HG02852 (cell line): ENCODE results near the gene EXOC6.
"Not testable (repeated sequence)": the region's sequence is repeated elsewhere in the genome, so short reads cannot be mapped to it uniquely, and the experiment has no call there.

Experiments used
- ATAC-seq: cut with Tn5 transposase; IDR thresholded peaks from one replicate; pipeline ENCODE4 v1.9.1; 2021; ENCODE audit warnings: mild to moderate bottlenecking, moderate library complexity; ENCODE audit not compliant: unreplicated experiment

Gene EXOC6

DNA sequence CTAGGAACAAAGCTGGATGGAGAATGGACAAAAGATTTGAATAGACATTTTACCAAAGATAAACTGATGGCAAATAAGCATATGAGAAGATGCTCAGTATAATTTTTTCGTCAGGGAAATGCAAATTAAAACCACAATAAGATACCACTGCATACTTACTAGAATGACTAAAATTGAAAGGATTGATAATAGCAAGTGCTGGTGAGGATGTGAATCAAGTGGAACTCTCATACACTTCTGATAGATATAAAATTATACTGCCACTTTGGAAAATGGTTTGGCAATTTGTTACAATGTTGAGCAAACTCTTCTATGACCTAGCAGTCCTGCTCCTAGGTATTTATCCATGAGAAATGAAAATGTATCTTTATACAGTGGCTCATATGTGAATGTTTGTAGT, 83.3 kb downstream of the EXOC6 start:
- no peak for ATAC-seq

DNA sequence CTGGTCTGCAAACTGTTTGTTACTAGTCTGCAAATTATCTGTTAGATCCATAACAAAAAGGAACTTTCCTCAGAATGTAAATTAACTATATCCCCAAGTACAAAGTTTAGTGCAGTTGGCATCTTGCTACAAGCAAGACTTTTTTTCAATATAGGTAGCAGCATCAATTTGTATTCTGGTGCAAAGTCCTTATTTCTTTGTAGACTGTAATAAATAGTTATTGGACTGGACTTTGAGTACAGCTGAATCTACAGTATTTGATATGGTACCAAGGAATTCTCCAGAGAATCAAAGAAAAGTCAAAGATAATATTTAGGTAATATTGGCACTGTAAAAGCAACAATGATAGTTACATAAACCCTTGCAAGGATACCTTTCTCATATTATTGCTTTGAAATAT, 89.6 kb downstream of the EXOC6 start:
- ATAC-seq, result no peak

DNA sequence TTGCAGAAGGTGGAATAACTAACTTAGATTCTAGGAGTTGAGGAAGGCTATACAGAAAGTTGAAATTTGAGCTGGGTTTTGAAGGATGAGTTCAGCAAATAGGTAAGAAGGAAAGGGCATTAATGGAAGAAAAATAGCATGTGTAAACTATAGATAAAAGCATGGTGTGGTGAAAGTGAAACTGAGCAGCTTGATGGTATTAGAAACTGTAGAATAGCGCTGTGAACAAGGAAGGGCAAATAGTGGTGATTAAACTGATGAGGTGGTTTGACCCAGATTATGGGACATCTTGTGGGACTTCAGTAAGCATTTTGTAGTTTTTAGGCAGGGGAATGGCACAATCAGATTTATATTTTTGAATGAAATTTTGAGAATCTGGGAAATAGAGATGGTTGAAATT, 90.5 kb downstream of the EXOC6 start:
- ATAC-seq, result no peak

DNA sequence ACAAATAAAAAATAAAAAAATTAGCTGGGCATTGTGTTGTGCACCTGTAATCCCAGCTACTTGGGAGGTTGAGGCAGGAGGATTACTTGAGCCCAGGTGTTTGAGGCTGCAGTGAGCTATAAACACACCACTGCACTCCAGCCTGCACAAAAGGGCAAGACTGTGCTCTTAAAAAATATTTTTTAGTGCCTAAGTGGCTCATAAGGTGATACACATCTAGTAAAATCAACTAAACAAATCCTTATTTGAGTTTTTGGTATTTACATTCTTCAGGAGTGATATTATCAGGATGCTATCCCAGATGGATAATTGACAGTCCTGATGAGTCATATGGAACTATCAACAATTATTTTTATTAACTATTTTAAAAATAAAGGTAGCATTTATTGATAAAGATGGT, 93.9 kb downstream of the EXOC6 start:
- ATAC-seq, result no peak

DNA sequence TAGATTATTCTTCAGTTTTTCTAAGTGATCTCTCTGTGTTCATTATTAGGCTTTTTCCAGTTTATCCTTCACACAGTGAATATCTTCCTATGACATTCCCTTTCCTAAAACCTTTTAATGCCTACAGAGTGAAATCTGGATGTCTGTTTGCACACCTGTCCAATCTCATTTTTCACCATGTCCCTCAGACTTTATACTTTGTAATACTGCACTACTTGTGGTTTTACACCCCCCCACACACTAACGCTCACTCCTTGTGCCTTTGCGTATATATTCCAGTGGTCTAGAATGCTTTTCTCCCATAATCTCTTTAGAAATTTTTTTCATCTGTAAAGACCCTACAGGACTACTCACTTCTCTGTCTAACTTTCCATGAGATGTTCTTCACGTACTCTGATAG, 98.2 kb downstream of the EXOC6 start:
- no peak for ATAC-seq

DNA sequence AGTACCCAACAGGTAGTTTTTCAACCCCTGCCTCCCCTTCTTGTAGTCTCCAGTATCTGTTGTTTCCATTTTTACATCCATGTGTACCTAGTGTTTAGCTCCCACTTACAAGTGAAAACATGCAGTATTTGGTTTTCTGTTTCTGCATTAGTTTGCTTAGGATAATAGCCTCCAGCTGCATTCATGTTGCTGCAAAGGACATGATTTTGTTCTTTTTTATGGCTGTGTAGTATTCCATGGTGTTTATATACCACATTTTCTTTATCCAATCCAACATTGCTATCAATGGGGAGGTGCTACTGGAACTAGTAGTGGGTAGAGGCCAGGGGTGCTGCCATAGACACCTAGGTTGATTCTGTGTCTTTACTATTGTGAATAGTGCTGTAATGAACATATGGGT, 104.3 kb downstream of the EXOC6 start:
- not testable (repeated sequence) for ATAC-seq

DNA sequence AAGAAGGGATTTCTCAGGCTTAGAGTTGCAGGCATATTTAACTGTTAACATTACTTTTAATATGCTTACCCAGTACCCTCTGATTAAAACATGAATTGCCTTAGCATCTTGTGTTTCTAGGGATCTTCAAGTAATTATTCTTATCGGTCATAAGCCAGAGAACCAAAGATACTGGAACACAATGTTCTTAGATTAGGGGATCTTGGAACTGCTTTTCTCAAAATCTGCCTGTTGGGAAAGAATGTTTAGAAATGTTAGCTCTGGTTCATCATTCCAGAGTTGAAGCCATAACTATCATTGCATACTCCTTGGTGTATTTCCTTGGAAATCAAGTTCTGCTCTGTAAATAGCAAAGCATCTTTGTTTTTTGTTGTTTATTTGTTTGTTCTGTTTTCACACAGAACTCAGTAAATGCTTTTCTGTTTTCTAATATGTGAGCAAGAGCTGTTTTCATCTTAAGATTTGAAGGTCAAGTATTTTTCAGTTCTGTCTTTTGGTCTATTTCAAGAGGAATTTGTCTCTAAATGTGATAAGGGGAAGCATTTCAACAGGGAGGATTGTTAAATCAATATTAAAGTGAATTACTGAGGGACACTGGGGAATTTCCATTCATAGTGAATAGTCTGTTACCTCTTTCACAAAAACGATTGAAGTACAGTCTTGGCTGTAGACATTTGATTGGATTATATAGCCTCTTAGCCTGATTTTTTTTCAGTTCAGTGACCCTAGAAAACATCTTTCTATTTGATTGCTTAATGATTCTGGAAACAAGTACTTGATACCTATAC, 109.1 kb downstream of the EXOC6 start:
- ATAC-seq, result no peak

DNA sequence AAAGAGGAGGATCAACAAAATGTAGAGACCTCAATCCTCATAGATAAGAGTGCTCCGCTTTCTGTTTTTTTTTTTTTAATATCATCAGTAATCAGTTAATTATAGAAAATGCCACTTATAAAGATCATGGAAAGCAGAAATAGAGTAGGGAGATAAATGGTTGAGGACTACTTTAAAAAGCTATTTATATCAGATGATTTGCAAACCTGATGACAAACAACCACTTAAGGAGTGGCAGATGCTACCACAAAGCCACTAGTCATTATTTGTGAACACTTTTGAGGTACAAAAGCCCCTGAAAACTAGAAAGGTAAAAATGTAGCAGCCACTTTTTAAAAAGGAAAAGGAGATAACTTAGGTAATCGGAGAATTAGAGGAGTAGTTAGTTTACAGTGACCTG, 113.3 kb downstream of the EXOC6 start:
- ATAC-seq, result no peak

DNA sequence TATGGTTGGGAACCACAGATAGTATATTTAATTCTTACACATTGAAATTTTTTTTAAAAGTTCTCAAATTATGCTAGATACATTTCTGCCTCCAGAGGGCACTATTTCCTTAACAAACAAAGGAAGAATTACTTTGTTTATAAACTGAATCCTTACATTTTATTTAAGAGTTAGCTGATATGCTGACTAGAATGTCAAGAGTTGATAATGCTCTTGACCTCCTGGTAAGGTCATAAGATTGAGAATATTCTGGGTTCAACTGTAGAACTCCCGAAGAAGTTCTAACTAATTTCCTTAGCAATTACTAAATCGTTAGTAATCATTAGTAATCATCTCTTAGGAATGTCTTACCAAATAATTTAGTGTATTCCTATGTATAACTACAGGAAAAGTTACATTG, 117.0 kb downstream of the EXOC6 start:
- ATAC-seq, result no peak

DNA sequence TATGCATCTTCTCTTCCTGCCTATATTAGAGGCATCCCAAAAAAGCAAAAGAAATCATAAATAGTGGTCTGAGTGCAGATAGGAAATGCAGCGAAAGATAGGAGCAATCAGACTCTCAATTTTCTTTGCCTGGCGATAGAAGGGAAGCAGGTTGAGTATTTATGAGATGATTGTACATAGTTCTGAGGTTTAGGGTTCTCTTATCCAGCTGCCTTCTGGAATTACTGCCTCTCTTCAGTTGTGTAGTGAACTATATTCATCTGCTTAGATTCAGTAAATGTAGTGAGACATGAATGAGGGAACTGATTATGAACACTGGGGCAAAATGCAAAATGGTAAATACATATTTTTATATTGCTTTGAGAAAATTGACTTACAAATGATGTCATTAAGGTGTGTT, 119.3 kb downstream of the EXOC6 start:
- no peak for ATAC-seq

DNA sequence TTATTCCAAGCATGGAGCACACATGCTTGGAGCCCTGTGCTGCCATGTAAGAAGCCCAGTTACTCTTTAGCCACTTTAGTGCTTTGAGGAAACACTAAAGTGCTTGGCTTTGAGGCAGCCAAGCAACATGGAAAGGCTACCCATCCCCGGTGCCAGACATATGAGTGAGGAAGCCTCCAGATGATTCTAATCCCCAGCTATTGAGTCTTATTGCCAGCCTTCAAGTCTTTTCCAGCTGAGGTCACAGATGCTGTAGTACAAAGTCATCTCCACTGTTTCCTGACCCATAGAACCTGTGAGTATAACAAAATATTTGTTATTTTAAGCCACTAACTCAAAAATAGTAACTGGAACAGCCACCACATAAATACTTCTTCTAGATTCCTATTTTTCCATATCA, 120.8 kb downstream of the EXOC6 start:
- no peak for ATAC-seq

DNA sequence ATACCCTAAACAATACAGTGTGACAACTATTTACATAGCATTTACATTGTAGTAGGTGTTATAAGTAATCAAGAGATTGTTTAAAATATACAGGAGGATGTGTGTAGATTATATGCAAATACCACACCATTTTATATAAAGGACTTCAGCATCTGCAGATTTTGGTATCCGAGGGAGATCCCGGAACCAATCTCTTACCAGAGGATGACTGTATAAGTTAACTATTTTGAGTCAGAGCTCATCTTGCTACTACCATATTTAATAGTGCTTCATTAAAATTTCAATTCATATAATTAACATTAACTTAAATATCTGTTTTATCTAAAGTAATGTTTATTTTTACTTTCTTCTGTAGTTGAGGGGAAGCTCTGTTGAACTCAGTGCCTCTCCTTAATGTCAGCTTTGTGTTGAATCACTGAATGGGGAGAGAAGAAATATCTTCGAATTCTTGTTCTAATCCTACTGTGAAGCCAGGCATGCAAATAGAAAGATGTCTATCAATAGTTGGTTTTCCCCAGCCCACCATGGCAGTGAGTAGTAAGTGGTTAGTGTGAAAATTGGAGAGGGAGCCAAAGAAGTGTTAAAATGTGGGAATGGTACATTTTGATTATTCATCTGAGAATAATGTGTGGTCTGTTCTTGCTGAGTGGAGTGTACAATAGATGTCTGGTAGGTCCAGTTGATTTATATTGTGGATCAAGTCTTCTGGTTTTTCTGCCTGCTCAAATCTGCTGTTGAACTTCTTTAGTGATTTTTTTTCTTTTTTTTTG, 122.2 kb downstream of the EXOC6 start:
- no peak for ATAC-seq

DNA sequence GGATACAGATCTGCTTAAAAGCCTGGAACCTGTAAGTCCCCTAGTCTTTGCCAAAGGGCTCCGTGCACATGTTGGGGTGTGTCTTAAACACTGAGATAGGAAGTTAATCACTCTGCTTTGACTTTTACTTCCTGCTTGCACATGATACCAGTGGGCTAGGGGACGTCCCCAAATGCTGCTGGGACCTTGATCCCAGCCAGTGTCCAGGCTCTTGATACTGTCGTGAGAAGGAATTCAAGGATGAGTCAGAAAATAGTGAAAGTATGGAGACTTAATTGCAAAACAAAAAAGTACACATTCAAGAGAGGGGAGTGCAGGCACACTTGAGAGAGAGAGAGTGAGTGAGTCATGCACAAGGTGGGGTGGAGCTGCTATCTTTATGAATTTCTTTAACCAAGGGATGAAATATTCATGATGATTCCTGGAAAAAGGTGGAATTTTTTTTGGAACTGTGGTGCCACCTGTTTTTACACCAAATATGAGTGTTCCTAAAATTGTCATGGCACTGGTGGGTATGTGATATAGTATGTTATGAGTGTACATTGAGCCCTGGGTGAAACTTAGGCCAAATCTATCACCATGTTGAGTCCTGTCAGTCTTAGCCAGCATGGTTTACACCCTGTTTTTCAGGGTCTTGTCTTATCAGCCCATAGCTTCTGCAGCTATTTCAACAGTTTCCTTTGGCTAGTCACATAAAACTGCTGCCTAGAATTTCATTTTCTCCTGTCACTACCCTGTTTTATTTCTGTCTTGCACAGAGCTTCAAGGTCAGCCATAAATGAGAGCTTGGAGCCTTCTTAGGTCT, 123.9 kb downstream of the EXOC6 start:
- no peak for ATAC-seq

DNA sequence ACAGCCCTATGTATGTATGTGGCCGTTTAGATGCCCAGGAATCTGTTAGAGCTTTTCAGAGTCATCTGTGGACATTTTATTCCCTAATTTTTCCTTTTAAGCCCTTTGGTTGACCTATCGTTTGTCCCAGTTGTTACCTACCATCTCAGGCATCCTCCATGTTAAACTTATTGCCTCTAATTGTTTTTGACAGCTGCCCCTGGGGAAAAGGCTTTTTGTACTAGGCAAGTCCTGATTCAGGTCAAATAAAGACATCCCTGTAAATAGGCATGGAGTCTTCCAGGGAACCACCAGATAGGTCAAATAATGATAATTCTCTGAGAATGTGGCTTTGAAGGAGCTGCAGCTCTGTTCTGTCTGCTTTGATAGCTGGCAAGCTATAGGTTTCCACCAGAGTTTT, 124.6 kb downstream of the EXOC6 start:
- ATAC-seq, result no peak

DNA sequence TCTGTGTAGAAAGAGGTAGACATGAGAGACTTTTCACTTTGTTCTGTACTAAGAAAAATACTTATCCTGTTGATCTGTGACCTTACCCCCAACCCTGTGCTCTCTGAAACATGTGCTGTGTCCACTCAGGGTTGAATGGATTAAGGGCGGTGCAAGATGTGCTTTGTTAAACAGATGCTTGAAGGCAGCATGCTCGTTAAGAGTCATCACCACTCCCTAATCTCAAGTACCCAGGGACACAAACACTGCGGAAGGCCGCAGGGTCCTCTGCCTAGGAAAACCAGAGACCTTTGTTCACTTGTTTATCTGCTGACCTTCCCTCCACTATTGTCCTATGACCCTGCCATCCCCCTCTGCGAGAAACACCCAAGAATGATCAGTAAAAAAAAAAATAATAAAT, 128.0 kb downstream of the EXOC6 start:
- not testable (repeated sequence) for ATAC-seq

DNA sequence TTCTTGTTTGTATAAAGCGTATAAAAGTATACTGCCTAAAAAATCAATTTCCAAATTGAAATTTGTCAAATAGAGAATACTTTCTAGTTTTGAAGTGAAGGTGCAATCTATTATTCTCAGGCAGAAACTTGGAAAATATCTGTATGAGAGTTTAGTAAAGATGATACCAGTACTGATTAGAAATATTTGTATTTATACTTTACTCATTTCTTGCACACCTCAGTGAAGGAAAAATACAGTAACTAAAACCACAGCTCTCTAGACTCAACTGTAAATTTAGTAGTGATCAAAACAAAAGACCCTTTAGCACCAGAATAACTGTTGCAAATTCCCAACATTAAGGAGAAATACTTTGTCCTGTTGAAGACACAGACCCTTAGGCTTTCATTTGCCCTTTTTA, 140.9 kb downstream of the EXOC6 start:
- ATAC-seq, result no peak

DNA sequence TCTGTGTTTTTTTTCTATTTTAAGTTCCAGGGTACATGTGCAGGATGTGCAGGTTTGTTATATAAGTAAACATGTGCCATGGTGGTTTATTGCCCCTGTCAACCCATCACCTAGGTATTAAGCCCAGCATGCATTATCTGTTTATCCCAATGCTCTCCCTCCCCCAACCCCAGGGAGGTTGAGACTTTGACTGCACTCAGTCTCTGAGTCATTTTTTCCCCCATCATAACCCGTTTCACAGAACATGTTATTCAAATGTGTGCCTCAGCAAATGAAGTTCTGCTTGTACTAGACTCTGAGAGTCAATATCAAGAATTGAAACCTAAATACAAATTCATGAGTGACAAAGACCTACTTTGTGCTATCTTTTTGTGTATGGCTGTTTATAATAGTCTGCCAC, 142.3 kb downstream of the EXOC6 start:
- ATAC-seq, result no peak

DNA sequence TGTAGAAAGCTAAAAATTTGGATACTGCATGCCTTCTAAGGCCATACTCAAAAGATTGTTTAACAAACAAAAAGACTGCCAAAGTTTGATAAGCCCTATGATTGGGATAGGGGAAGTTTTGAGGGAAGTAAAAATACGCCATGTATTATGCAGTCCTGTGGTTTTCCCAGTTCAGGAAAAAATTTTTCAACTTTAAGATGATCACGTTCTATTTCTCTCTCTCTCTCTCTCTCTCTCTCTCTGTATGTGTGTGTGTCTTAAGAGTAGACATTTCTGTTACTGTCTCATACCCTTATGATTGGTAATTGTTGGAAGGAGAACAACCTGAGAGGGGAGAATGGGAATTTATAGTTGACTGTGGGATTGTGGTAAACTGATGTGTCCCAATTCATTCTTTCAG, 143.2 kb downstream of the EXOC6 start:
- no peak for ATAC-seq

DNA sequence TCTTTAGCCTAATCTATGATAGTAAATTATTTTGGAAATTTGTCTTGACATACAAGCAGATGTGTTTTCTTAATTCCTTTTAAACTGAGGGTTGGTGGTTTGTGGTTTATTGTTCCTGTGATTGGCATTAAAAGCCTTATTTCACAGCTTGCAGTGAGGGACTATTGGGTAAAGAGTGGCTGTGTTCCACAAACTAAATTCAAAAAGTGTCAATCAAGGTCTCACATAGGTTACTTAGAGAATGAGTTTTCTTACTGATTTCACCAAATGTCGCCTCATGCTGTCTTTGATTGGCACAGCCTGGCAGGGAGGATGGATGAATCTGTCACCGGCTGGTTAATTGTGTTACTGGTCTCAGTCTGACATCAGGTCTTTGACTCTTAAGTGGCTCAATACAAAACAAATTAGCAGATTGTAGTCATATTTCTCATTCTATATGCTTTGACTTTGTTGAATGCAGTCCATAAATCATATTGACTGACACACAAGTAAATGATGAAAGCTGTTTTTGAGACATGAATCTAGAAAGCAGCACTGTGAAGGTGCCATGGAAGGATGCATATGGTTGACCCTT, 145.5 kb downstream of the EXOC6 start:
- ATAC-seq, result no peak

DNA sequence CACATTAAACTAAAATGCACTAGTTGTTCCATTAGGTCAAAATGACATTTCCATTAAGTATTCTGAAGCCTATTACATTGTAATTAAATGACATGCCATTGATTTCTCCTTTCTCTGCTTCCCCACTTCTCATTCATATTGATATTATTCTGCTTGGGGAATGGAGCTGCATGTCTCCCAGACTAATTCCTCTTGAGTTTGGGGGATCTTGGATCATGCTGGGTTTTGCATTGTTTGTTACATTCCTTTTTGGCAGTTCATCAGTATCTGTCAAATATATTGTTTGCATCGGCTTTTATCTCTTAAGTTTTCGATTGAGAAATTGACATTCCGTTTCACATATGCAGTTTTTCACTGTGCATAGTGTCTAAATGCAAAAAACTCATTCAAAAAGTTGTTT, 147.2 kb downstream of the EXOC6 start:
- no peak for ATAC-seq

DNA sequence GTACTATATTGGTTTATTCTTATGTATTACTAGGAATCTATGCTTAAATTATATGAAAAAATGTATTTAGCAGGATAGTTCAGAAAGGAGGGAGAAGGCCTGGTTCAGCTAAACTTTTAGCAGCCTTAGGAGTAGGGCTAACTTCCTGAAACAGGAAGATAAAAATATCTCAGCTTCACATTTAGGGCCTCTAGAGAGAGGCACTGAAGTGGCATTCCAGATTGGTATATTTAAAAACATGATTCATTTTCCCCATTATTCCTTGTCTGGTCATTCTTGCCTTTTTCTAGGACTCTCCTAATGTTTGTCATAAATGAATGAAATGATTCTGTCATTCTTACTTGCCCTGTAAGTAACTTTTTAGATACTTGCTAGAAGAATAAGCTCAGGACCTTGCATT, 149.3 kb downstream of the EXOC6 start:
- no peak for ATAC-seq
